ENCODE results near the gene SCGB2B2. TPM values are rescaled to one million over a fixed set of nuclear protein-coding genes. Genes with fewer than 3 reads are reported as not detected.
"Not testable (repeated sequence)": the region's sequence is repeated elsewhere in the genome, so short reads cannot be mapped to it uniquely, and the experiment has no call there.

The SCGB2B2 gene
- total RNA-seq, 1 experiment from 2014 or later: not detected

DNA sequence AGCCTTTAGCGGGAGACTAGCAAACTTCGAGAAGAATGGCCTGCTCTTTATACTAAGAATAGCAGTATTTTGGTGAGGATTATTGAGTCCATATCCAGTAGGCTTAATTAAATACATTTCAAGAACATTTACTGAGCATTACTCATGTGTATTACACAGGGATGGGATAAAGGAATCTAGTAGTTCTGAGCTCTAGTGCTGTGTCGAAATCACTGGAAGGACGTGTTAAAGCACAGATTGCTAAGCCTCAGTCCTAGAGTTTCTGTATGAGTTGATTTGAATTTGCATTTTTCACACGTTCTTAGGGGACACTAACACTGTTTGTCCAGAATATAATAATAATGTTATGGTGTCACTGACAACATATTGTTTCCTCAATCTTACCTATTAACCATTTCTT is 9.5 kb upstream of the SCGB2B2 start:
- POLR2A ChIA-PET (ENCODE audit: unreplicated experiment): no interaction called here

DNA sequence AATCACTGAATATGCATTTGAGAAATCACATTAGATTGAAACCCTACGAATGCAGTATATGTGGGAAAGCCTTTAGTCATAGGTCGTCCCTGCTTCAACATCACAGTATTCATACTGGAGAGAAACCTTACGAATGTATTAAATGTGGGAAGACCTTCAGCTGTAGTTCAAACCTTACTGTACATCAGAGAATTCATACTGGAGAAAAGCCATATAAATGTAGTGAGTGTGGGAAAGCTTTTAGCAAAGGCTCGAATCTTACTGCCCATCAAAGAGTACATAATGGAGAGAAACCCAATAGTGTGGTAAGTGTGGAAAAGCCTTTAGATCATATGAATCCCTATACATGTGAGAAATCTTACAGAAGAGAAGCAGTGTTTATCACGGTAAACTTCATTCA is 8.3 kb upstream of the SCGB2B2 start:
- H3K4me2 ChIP-seq (ENCODE audit: low read length); H3K9ac ChIP-seq (ENCODE audit: low read length); BruUV-seq (replicated peaks); H3K79me2 ChIP-seq (ENCODE audit: low read length); ATAC-seq; DNase-seq; H3K9me2 ChIP-seq (replicated peaks; ENCODE audit: low read length); H4K20me1 ChIP-seq (ENCODE audit: low read length); POLR2A ChIA-PET (ENCODE audit: unreplicated experiment); H3K4me1 ChIP-seq (ENCODE audit: insufficient read depth, low read length); H3K9me3 ChIP-seq (ENCODE audit: low read length); H3K4me3 ChIP-seq (ENCODE audit: low read length); H3K27me3 ChIP-seq (ENCODE audit: low read length); H2AFZ ChIP-seq (ENCODE audit: low read length); intact Hi-C loops (cut with micrococcal nuclease); H3K27ac ChIP-seq (ENCODE audit: low read length); H3F3A ChIP-seq (ENCODE audit: low read length, unreplicated experiment); CTCF ChIA-PET: not testable (repeated sequence)
- peaks cover 40% of the 10 kb centered on the region for H3K36me3 ChIP-seq (ENCODE audit: low read depth, low read length)

More for the DNA sequence above, 9.5 kb upstream of the SCGB2B2 start:
- Histone ChIP-seq H3K9ac (ENCODE audit: low read length) (no peak overlapping the region), H3K27ac (ENCODE audit: low read length) (no peak overlapping the region), H3K79me2 (ENCODE audit: low read length) (no peaks in the 10 kb centered on the region), H2AFZ (ENCODE audit: low read length) (no peak overlapping the region), H3K36me3 (ENCODE audit: low read depth, low read length) (peaks cover 31% of the 10 kb centered on the region), H4K20me1 (ENCODE audit: low read length) (no peaks in the 10 kb centered on the region), H3K27me3 (ENCODE audit: low read length) (no peaks in the 10 kb centered on the region), H3K9me3 (ENCODE audit: low read length) (no peaks in the 10 kb centered on the region), H3K4me2 (ENCODE audit: low read length) (no peak overlapping the region), H3K4me3 (ENCODE audit: low read length) (no peak overlapping the region), H3K4me1 (ENCODE audit: insufficient read depth, low read length) (no peaks in the 10 kb centered on the region), H3F3A (ENCODE audit: low read length, unreplicated experiment) (no peaks in the 10 kb centered on the region), H3K9me2 (replicated peaks; ENCODE audit: low read length) (no peaks in the 10 kb centered on the region)
- CTCF ChIA-PET: no interaction called here
- BruUV-seq (replicated peaks): no TSS peak
- intact Hi-C loops (cut with micrococcal nuclease): no loop called here
- no peak for DNase-seq
- ATAC-seq: no peak
- TF ChIP-seq, protein P1, sequence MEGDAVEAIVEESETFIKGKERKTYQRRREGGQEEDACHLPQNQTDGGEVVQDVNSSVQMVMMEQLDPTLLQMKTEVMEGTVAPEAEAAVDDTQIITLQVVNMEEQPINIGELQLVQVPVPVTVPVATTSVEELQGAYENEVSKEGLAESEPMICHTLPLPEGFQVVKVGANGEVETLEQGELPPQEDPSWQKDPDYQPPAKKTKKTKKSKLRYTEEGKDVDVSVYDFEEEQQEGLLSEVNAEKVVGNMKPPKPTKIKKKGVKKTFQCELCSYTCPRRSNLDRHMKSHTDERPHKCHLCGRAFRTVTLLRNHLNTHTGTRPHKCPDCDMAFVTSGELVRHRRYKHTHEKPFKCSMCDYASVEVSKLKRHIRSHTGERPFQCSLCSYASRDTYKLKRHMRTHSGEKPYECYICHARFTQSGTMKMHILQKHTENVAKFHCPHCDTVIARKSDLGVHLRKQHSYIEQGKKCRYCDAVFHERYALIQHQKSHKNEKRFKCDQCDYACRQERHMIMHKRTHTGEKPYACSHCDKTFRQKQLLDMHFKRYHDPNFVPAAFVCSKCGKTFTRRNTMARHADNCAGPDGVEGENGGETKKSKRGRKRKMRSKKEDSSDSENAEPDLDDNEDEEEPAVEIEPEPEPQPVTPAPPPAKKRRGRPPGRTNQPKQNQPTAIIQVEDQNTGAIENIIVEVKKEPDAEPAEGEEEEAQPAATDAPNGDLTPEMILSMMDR (conservative IDR thresholded peaks at IDR 0.05; ENCODE audit: low read depth, low read length): no peak
- TF ChIP-seq EZH2phosphoT487 (IDR thresholded peaks at IDR 0.05; ENCODE audit: borderline replicate concordance, low read length): no peak
- no peak for TF ChIP-seq EZH2 (IDR thresholded peaks at IDR 0.05; ENCODE audit: low read length, unreplicated experiment)

DNA sequence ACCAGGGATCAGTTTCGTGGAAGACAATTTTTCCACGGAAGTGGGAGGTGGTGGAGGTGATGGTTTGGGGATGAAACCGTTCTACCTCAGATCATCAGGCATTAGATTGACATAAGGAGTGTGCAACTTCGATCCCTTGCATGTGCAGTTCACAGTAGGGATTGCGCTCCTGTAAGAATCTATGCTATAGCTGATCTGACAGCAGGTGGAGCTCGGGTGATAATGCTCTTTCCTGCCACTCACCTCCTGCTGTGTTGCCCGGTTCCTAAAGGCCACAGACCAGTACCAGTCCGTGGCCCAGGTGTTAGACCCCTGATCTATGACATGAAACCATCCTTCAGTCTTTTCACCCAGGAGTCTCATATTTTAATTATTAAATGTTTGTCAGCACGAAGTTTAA is 4.5 kb upstream of the SCGB2B2 start:
- peaks cover 52% of the 10 kb centered on the region for H3K36me3 ChIP-seq (ENCODE audit: low read depth, low read length)
- ATAC-seq: no peak

More for the DNA sequence above, 4.5 kb upstream of the SCGB2B2 start:
- H3K4me3 ChIP-seq (ENCODE audit: low read length): no peak overlapping the region
- H2AFZ ChIP-seq (ENCODE audit: low read length): no peak overlapping the region
- no peaks in the 10 kb centered on the region for H4K20me1 ChIP-seq (ENCODE audit: low read length)
- peaks cover 13% of the 10 kb centered on the region for H3K4me1 ChIP-seq (ENCODE audit: insufficient read depth, low read length)
- no peak overlapping the region for H3K27ac ChIP-seq (ENCODE audit: low read length)
- ChIA-PET CTCF (no interaction called here), POLR2A (ENCODE audit: unreplicated experiment) (no interaction called here)
- H3K9ac ChIP-seq (ENCODE audit: low read length): no peak overlapping the region
- H3K4me2 ChIP-seq (ENCODE audit: low read length): no peak overlapping the region
- H3K9me3 ChIP-seq (ENCODE audit: low read length): no peaks in the 10 kb centered on the region
- H3K79me2 ChIP-seq (ENCODE audit: low read length): peaks cover 25% of the 10 kb centered on the region
- TF ChIP-seq, protein P1 (conservative IDR thresholded peaks at IDR 0.05; ENCODE audit: low read depth, low read length): no peak
- no peak for TF ChIP-seq EZH2phosphoT487 (IDR thresholded peaks at IDR 0.05; ENCODE audit: borderline replicate concordance, low read length)
- no peak for TF ChIP-seq EZH2 (IDR thresholded peaks at IDR 0.05; ENCODE audit: low read length, unreplicated experiment)
- H3K9me2 ChIP-seq (replicated peaks; ENCODE audit: low read length): no peaks in the 10 kb centered on the region
- H3K27me3 ChIP-seq (ENCODE audit: low read length): no peaks in the 10 kb centered on the region
- no TSS peak for BruUV-seq (replicated peaks)
- intact Hi-C loops (cut with micrococcal nuclease): no loop called here
- no peak for DNase-seq
- no peaks in the 10 kb centered on the region for H3F3A ChIP-seq (ENCODE audit: low read length, unreplicated experiment)
